Amniotic stem cell (primary cell): ENCODE measurements around the gene C9orf72.
A peak's percentile ranks its signal among the peaks of the same experiment; 100 is the strongest.

Experiments
- DNase-seq: peaks from one replicate; lab custom pipeline; 2025; lab: John Stamatoyannopoulos, UW

C9orf72 gene

GRCh38 chr9:27573634-27574590, 631 bp upstream of the C9orf72 start:
- peak; percentile 95 for DNase-seq

- no peak for DNase-seq
Observed at GRCh38 chr9:27572566-27572917, 739 bp downstream of the C9orf72 start.

- DNase-seq: no peak
Observed at GRCh38 chr9:27572061-27572460, 1.2 kb downstream of the C9orf72 start.

- no peak for DNase-seq
Observed at GRCh38 chr9:27571011-27571410, 2.3 kb downstream of the C9orf72 start.

- no peak for DNase-seq
Observed at GRCh38 chr9:27569406-27569805, 3.9 kb downstream of the C9orf72 start.

- no peak for DNase-seq
Observed at GRCh38 chr9:27566118-27566517, 7.2 kb downstream of the C9orf72 start.

- no peak for DNase-seq
Observed at GRCh38 chr9:27565696-27566095, 7.6 kb downstream of the C9orf72 start.

GRCh38 chr9:27564670-27565069, 8.6 kb downstream of the C9orf72 start:
- DNase-seq: no peak

GRCh38 chr9:27563738-27564430, 9.4 kb downstream of the C9orf72 start:
- DNase-seq: no peak

- DNase-seq: no peak
Observed at GRCh38 chr9:27561685-27562084, 11.6 kb downstream of the C9orf72 start.

- no peak for DNase-seq
Observed at GRCh38 chr9:27560457-27560856, 12.8 kb downstream of the C9orf72 start.

GRCh38 chr9:27558307-27558706, 15.0 kb downstream of the C9orf72 start:
- DNase-seq: no peak

GRCh38 chr9:27556470-27556869, 16.8 kb downstream of the C9orf72 start:
- DNase-seq: no peak

GRCh38 chr9:27554712-27555111, 18.6 kb downstream of the C9orf72 start:
- DNase-seq: no peak

- no peak for DNase-seq
Observed at GRCh38 chr9:27549196-27549755, 24.0 kb downstream of the C9orf72 start.

- no peak for DNase-seq
Observed at GRCh38 chr9:27548055-27548741, 25.1 kb downstream of the C9orf72 start.

- no peak for DNase-seq
Observed at GRCh38 chr9:27545471-27545870, 27.8 kb downstream of the C9orf72 start.

- no peak for DNase-seq
Observed at GRCh38 chr9:27542508-27542907, 30.8 kb downstream of the C9orf72 start.

GRCh38 chr9:27541740-27542139, 31.5 kb downstream of the C9orf72 start:
- no peak for DNase-seq

- no peak for DNase-seq
Observed at GRCh38 chr9:27540502-27540901, 32.8 kb downstream of the C9orf72 start.

- no peak for DNase-seq
Observed at GRCh38 chr9:27539479-27540441, 33.5 kb downstream of the C9orf72 start.
